GM18498 (cell line): ENCODE results near the gene CRADD.
"Not testable (repeated sequence)": the region's sequence is repeated elsewhere in the genome, so short reads cannot be mapped to it uniquely, and the experiment has no call there.

Experiments
- ATAC-seq: cut with Tn5 transposase; IDR thresholded peaks from one replicate; pipeline ENCODE4 v1.9.1; 2021; ENCODE audit warnings: mild to moderate bottlenecking, moderate library complexity; ENCODE audit not compliant: unreplicated experiment

The CRADD gene

DNA sequence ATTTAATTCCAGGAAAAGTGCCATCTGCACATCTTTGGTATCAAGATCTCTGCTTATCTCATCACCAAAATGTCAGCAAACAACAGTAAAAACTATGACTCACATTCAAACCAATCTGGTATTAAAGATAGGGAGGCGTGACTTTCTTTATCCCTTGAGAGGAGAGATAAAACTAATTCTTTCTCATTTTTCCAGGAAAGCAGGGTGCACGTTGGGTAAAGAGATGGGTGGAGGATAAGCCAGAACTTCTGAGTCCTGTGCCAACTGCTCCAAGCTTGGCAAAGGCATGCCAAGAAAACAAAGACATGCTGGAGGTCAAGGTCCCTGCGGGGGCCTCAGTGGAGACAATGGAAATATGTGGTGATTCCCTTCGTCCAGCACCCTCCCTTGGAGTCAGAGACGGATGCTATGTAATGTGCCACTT is 245.4 kb downstream of the CRADD start:
- ATAC-seq: no peak

DNA sequence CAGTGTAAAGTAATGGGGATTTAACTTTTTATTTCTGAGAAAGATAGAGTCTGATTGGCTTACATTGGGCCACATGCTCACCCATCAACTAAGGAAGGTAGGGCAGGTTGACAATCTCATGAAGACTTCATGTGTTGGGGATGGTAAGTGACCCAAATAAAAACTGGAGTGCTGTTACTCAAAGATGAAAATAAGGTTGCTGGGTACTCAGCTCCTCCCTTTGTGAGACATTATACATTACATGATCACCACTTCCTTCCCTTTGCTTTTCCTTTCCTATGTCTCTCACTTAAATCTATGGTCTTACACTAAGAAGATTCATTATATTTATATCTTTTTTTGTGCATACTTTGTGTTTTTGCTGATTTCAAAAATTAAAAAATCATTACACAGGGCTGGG is 247.2 kb downstream of the CRADD start:
- ATAC-seq: no peak

DNA sequence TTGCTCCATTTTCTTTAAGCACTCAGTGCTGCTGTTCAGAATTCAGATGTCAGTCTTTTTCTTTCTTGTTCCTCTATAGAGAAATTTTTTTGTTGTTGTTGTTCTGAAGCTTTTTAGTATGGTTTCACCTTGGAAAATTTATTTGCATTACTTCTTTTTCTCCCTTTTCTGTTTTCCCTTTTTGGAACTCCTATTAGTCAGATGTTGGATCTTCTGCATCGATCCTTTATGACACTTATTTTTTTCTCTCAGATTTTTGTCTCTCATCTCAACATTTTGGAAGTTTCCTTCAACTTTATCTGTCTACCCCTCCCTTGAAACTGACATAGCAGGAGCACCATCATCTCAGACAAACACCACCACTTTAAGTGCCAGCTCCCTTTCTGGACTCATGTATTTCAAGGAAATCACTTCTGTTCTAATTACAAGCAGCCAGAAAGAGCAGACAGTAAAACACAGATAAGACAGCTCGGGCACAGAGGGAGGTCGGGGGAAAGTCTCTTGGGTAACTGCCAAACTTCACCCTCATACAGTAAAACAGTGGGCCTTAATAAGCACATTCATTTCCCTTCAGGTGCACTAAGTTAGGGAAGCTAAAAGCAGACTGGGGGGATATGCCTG is 248.5 kb downstream of the CRADD start:
- no peak for ATAC-seq

DNA sequence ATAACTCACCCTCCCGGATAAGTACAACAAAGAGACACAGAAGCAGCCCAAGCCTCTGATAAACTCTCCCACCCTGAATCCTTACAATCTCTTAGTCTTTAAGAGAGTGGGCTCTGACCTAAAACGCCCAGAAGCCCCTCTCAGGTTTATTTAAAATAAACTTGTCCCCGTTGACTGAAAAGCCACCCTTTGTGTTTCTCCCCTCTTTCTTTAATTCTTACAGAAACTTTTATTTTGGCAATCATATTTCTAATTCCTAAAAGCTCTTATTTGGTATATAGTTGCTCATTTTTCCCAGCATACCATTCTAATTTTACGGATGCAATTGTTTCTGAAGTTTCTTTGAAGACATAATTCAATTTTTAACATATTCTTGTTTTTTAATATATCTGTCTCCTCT is 249.1 kb downstream of the CRADD start:
- no peak for ATAC-seq

DNA sequence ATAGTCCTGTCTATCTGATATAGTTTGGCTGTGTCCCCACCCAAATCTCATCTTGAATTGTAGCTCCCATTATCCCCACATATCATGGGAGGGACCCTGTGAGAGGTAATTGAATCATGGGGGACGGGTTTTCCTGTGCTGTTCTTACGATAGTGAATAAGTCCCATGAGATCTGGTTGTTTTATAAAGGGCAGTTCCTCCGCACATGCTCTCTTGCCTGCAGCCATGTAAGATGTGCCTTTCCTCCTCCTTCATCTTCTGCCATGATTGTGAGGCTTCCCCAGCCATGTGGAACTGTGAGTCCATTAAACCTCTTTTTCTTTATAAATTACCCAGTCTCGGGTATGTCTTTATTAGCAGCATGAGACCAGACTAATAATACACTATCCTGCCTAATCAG is 251.9 kb downstream of the CRADD start:
- ATAC-seq: not testable (repeated sequence)

DNA sequence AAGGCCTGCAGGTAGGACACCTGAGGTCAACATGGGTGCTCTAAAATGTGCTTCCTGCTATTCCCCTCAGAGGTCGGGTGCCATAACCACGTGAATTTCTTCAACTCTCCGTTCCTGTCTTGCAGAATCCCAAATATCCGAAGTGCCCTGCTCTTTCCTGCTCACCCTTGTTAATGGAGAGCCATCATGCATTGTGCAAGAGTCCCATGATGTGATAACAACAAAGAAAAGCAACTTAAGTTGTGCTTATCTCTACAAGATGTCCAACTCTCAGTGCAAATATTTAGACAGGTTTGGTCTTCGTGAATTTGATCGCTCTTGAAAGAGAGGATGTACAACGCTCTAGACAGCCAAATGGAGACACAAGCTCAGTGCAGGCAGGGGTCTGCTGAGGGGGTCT is 260.6 kb downstream of the CRADD start:
- no peak for ATAC-seq

DNA sequence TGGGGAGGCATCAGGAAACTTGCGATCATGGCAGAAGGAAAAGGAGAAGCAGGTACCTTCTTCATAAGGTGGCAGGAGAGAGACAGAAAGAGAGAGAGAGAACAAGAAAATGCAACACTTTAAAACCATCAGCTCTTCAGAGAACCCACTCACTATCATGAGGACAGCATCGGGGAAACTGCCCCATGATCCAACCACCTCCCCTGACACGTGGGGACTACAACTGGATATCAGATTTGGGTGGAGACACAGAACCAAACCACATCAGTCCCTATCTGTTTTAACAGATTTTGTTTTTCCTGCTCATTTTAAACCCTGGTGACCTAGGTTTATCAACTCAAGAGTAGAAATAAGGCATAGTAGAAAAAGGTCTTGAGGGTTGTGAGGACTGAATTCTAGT is 261.1 kb downstream of the CRADD start:
- no peak for ATAC-seq

DNA sequence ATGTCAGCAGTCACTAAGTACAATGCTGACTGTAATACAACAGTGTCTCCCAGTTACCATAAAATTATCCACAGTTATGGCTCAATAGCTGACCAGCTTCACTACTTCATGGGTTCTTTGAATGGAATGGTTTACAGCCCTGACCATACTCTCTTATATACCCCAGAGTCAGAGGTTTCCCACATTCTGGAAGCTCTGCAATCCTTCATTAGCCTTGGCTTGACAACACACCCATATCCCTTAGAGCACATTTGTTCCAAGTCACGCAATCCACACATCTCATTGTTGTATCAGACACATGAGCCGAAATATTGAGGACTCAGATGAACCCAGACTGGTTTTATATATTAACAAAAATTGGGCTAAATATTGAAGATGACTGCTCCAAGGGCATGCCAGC is 261.8 kb downstream of the CRADD start:
- no peak for ATAC-seq

DNA sequence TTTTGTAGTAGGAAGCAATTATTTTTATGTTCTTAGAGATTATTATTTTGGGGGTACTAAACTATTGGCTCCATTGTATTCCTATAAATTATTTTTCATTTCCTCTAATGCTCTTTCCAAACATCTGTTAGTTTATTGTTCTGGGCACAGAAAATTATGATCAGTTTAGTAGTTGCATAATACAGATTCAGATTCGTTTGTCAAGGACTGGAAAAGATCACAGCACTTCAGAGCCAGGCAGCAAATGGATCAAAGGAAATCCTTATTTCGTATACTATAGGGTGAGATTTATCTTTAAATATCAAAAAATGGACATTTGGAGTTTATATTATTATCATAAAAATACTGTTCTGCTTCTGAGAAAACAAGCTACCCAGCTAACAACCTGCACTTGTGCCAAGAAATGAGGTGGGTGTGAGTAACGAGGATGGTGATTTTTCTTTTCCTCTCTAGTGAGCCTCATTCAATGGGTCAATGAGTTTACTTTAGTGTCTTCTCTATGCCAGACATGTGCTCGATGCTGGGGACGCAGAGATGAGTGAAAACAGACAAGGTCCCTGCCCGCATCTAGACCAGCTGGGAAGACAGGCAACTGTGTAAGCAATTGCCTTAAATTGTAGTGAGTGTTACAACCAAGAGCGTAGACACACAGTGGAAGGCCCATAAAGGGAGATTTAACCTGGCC is 262.6 kb downstream of the CRADD start:
- ATAC-seq: no peak

DNA sequence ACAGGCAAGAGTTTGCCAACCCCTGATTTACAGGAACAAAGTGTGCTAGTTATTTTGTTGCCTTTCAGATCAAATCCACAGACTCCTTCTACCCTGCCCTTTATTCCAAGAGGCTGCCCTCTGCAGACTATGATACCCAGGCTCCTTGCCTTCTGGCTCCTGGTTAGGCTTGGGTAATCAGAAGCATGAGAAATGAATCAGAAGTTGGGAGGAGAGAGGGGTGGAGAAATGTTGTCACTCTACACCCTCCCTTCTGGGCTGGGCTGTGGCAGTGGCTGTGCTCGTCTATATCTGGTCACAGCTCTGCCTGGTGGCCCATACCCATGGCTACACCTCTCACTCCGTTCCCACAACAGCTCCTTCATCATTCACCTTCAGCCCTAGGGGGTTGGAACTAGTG is 266.6 kb downstream of the CRADD start:
- no peak for ATAC-seq

DNA sequence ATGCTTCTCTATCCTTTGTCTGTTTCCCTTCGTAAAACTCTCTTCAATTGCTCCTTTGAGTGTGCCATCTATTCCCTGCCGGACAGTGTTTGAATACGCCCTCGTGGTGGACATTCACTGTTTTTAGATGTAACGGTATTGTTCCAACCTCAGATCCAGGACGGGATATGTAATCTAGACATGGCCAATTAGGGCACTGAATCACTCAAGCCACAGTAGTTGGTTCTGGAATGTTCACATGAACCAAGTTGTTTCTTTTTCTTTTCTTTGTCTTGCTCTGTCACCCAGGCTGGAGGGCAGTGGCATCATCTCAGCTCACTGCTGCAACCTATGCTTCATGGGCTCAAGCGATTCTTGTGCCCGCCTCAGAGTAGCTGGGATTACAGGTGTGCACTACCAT is 267.0 kb downstream of the CRADD start:
- ATAC-seq: no peak
